Mesodermal cell (in vitro differentiated cells): ENCODE data around the gene KRTAP10-4.
"Not testable (repeated sequence)": the region's sequence is repeated elsewhere in the genome, so short reads cannot be mapped to it uniquely, and the experiment has no call there.

Experiments used
- H3K27ac ChIP-seq: 2 replicates; pipeline ENCODE4 v1.7.0; 2013; ENCODE audit warnings: mild to moderate bottlenecking, low read depth, low read length, moderate library complexity; ENCODE audit not compliant: severe bottlenecking
- H3K36me3 ChIP-seq: 2 replicates; pipeline ENCODE4 v1.7.1; 2013; ENCODE audit warnings: mild to moderate bottlenecking, low read length, moderate library complexity; ENCODE audit not compliant: control insufficient read depth, insufficient read depth
- H3K4me1 ChIP-seq: one replicate; pipeline ENCODE4 v1.7.1; 2013; ENCODE audit warnings: mild to moderate bottlenecking, low read length; ENCODE audit not compliant: insufficient read depth, control insufficient read depth, poor library complexity, severe bottlenecking
- H3K4me3 ChIP-seq: 2 replicates; pipeline ENCODE4 v1.7.0; 2013; ENCODE audit warnings: low read length, control low read depth, mild to moderate bottlenecking; ENCODE audit not compliant: insufficient read depth, poor library complexity, severe bottlenecking; ENCODE audit errors: extremely low read depth
- H3K9me3 ChIP-seq: 2 replicates; pipeline ENCODE4 v1.7.1; 2013; ENCODE audit warnings: mild to moderate bottlenecking, low read length, moderate library complexity; ENCODE audit not compliant: control insufficient read depth
- WGBS, 2 experiments: methylation state at CpG; one replicate each; pipeline ENCODE4 v1.1.5; 2013; ENCODE audit warnings: missing lambda C conversion rate in 2 of 2; ENCODE audit not compliant: insufficient coverage in 2 of 2; 5-methylcytosine and 5-hydroxymethylcytosine counted together

Gene KRTAP10-4

GRCh38 chr21:44572959-44573583, 458 bp upstream of the KRTAP10-4 start:
- Histone ChIP-seq H3K4me1 (peaks cover 4% of the 10 kb centered on the region), H3K36me3 (no peaks in the 10 kb centered on the region), H3K4me3 (no peak overlapping the region), H3K27ac (no peak overlapping the region), H3K9me3 (peaks cover 27% of the 10 kb centered on the region)
- WGBS, 2 experiments: 89 to 92% methylated on average over 15 of the region's 15 CpGs

DNA sequence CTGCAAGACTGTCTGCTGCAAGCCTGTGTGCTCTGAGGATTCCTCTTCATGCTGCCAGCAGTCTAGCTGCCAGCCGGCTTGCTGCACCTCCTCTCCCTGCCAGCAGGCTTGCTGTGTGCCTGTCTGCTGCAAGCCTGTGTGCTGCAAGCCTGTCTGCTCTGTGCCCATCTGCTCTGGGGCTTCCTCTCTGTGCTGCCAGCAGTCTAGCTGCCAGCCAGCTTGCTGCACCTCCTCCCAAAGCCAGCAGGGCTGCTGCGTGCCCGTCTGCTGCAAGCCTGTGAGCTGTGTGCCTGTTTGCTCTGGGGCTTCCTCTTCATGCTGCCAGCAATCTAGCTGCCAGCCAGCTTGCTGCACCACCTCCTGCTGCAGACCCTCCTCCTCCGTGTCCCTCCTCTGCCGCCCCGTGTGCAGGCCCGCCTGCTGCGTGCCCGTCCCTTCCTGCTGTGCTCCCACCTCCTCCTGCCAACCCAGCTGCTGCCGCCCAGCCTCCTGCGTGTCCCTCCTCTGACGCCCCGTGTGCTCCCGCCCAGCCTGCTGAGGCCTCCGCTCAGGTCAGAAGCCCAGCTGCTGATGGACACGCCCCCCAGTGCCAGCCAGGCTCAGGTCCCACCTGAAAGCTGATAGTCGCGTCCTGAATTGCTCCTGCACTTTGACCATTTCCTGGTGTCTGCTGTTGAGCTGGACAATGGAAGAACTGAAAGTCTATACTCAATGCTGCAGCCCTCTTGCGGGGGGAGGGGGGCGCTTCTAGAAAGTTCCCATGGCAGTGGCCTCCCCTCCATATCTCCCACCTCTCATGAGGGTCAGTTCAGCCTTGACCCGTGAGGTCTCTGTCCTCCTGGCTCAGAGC, 1.2 kb downstream of the KRTAP10-4 start:
- peaks cover 4% of the 10 kb centered on the region for H3K4me1 ChIP-seq
- H3K4me3 ChIP-seq: no peak overlapping the region
- H3K9me3 ChIP-seq: peaks cover 27% of the 10 kb centered on the region
- H3K36me3 ChIP-seq: no peaks in the 10 kb centered on the region
- no peak overlapping the region for H3K27ac ChIP-seq
- 71 to 79% methylated on average over 20 to 21 of the region's 21 CpGs for WGBS, 2 experiments

- Histone ChIP-seq H3K9me3 (peaks cover 23% of the 10 kb centered on the region), H3K4me1 (peaks cover 4% of the 10 kb centered on the region), H3K27ac (no peak overlapping the region), H3K4me3 (no peak overlapping the region), H3K36me3 (no peaks in the 10 kb centered on the region)
- 91 to 96% methylated on average over 19 to 20 of the region's 20 CpGs for WGBS, 2 experiments
Measured at GRCh38 chr21:44575307-44576024, 1.9 kb downstream of the KRTAP10-4 start.

DNA sequence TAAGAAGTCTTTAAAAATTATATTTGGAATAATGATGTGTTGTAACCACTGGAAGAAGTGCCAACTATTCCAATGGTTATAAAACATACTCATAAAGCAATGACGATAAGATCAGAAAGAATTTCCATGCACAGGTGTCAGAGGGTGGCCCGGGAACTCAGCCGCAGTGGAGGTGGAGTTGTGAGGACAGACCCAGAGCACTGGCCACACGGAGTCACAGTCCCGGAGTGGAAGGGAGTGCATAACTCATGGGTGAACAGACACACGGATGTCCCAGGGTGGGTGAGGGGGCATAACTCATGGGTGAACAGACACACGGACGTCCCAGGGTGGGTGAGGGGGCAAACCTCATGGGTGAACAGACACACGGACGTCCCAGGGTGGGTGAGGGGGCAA, 2.5 kb downstream of the KRTAP10-4 start:
- no peaks in the 10 kb centered on the region for H3K36me3 ChIP-seq
- 86 to 94% methylated on average over 6 of the region's 10 CpGs for WGBS, 2 experiments
- peaks cover 4% of the 10 kb centered on the region for H3K4me1 ChIP-seq
- H3K9me3 ChIP-seq: peaks cover 18% of the 10 kb centered on the region
- H3K27ac ChIP-seq: no peak overlapping the region
- no peak overlapping the region for H3K4me3 ChIP-seq

DNA sequence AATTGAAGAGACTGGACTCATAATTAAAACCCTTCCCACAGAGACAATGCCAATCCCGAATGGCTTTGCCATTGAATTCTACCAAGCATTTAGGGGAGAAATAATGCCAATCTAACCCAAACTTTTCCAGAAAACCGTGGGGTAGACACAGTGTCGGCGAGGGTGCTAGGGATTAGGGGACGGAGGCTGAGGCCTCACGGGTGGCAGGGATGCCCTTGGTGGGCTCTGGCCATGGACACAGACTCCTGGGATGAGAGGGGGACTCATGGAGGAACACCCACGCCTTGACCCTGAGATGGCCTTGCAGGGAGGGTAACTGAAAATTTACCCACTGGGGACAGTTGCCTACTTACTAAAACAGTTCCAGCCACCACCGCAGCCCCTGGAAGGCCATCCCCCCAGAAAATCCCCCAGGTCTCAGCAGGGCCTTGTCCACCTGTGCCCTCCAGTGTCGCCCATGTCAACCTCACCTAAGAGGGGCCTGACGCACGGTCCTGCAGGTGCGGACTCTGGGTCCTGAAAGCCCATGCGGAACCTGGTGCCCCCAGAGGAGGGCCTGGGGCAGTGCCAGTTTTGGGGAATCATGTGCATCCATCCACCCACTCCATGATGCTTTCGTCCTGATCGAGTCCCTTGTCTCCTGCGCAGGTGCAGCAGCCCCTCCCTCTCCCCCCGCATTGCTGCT, 5.0 kb downstream of the KRTAP10-4 start:
- H3K9me3 ChIP-seq: peaks cover 8% of the 10 kb centered on the region
- WGBS, 2 experiments: 90 to 92% methylated on average over 12 to 15 of the region's 17 CpGs
- no peak overlapping the region for H3K27ac ChIP-seq
- no peaks in the 10 kb centered on the region for H3K36me3 ChIP-seq
- H3K4me3 ChIP-seq: no peak overlapping the region
- no peaks in the 10 kb centered on the region for H3K4me1 ChIP-seq

- H3K9me3 ChIP-seq: peaks cover 8% of the 10 kb centered on the region
- 83 to 87% methylated on average over 7 to 15 of the region's 22 CpGs for WGBS, 2 experiments
- H3K36me3 ChIP-seq: no peaks in the 10 kb centered on the region
- H3K27ac ChIP-seq: no peak overlapping the region
- H3K4me3 ChIP-seq: no peak overlapping the region
- H3K4me1 ChIP-seq: no peaks in the 10 kb centered on the region
Measured at GRCh38 chr21:44579056-44579832, 5.7 kb downstream of the KRTAP10-4 start.

DNA sequence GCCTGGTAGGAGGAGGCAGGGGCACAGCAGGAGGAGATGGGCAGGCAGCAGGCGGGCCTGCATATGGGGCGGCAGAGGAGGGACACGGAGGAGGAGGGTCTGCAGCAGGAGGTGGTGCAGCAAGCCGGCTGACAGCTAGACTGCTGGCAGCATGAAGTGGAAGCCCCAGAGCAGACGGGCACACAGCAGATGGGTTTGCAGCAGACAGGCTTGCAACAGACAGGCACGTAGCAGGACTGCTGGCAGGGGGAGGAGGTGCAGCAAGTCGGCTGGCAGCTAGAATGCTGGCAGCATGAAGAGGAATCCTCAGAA, 6.3 kb downstream of the KRTAP10-4 start:
- H3K4me1 ChIP-seq: no peaks in the 10 kb centered on the region
- H3K9me3 ChIP-seq: peaks cover 8% of the 10 kb centered on the region
- no peaks in the 10 kb centered on the region for H3K36me3 ChIP-seq
- H3K27ac ChIP-seq: no peak overlapping the region
- H3K4me3 ChIP-seq: no peak overlapping the region
- 78 to 89% methylated on average over 7 of the region's 7 CpGs for WGBS, 2 experiments

GRCh38 chr21:44580231-44580821, 6.8 kb downstream of the KRTAP10-4 start, which contains the start of gene KRTAP10-5:
KRTAP10-5 (minus strand) TSS chr21:44580604; CDS start chr21:44580578, 26 bp downstream.
- H3K4me3 ChIP-seq, H3K4me1 ChIP-seq, H3K9me3 ChIP-seq, H3K27ac ChIP-seq, H3K36me3 ChIP-seq: not testable (repeated sequence)
- 81 to 88% methylated on average over 9 to 14 of the region's 19 CpGs for WGBS, 2 experiments

- Histone ChIP-seq H3K27ac (no peak overlapping the region), H3K36me3 (no peaks in the 10 kb centered on the region), H3K4me3 (no peak overlapping the region), H3K4me1 (no peaks in the 10 kb centered on the region), H3K9me3 (peaks cover 8% of the 10 kb centered on the region)
- WGBS, 2 experiments: no CpG with 5 or more reads among the region's 3 CpGs
Measured at GRCh38 chr21:44581158-44581557, 7.6 kb downstream of the KRTAP10-4 start.
